Esophagus (tissue), 2 donors: Measurements from ENCODE around the gene NCAPH2. TPM values are rescaled to one million over a fixed set of nuclear protein-coding genes. Genes with fewer than 3 reads are reported as not detected.

Source experiments
- H3K27ac ChIP-seq, 2 donors: one replicate each; pipeline ENCODE4 v1.5.1; 2013; ENCODE audit warnings: low read depth in 2 of 2, mild to moderate bottlenecking in 2 of 2, inconsistent platforms in 1 of 2, low read length in 1 of 2, moderate library complexity in 1 of 2
- H3K27me3 ChIP-seq, 2 donors: one replicate each; pipeline ENCODE4 v1.6.1; 2013; ENCODE audit warnings: low read length in 2 of 2, control low read depth in 1 of 2, mild to moderate bottlenecking in 1 of 2; ENCODE audit not compliant: insufficient read depth in 2 of 2, control insufficient read depth in 1 of 2
- H3K36me3 ChIP-seq, 2 donors: one replicate each; pipeline ENCODE4 v1.6.1; 2013; ENCODE audit warnings: low read length in 1 of 2; ENCODE audit not compliant: control insufficient read depth in 2 of 2, insufficient read depth in 2 of 2
- H3K4me1 ChIP-seq, 2 donors: one replicate each; pipeline ENCODE4 v1.6.1; 2013; ENCODE audit warnings: low read length in 1 of 2; ENCODE audit not compliant: control insufficient read depth in 2 of 2, insufficient read depth in 2 of 2
- H3K4me3 ChIP-seq, 2 donors: one replicate each; pipeline ENCODE4 v1.5.1; 2013; ENCODE audit warnings: low read length in 2 of 2, mild to moderate bottlenecking in 2 of 2, low read depth in 1 of 2, moderate library complexity in 1 of 2
- H3K9me3 ChIP-seq, 2 donors: one replicate each; pipeline ENCODE4 v1.6.1; 2013; ENCODE audit warnings: mild to moderate bottlenecking in 2 of 2, low read depth in 1 of 2, low read length in 1 of 2, moderate library complexity in 1 of 2; ENCODE audit not compliant: control insufficient read depth in 2 of 2, insufficient read depth in 1 of 2
- WGBS, 2 donors: extraction: QIAGEN DNeasy Blood & Tissue Kit; methylation state at CpG; one replicate each; pipeline ENCODE4 v1.1.7; 2013; 5-methylcytosine and 5-hydroxymethylcytosine counted together
- polyA plus RNA-seq, 2 donors: library from polyadenylated mRNA; stranded (reverse); fragments of 200-250 nt; gene quantifications; one replicate each; pipeline ENCODE4 v1.2.3, GENCODE V29; 2013
- donor health status: healthy with polysubstance abuse.
- donor health status: Bipolar disorder and iron deficiency.

Gene NCAPH2
- polyA plus RNA-seq, 2 donors: 32.9 to 35.4 TPM

DNA sequence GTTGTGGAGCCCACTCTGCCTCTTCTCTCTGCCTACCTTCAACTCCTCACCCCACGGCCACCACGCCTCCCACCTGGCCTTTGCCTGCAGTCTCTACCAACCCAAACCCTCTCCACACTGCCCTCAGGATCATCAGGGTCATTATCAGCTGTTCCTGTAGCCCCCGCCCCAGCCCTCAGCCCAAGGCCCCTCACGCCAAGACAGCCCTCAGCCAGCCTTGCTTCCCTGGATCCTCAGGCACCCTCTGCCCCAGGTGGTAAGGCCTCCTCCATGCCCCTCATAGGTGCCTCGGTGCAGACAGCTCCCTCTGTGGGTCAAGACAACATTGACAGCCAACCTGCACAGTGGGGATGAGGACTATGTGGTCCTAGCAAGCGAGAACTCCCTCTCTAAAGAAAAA, 34.9 kb upstream of the NCAPH2 start:
- H3K4me3 ChIP-seq: peak overlapping the region; percentile 20 to 96
- WGBS, 2 donors: 69 to 75% methylated on average over 6 of the region's 6 CpGs
- no peak overlapping the region for H3K27ac ChIP-seq

DNA sequence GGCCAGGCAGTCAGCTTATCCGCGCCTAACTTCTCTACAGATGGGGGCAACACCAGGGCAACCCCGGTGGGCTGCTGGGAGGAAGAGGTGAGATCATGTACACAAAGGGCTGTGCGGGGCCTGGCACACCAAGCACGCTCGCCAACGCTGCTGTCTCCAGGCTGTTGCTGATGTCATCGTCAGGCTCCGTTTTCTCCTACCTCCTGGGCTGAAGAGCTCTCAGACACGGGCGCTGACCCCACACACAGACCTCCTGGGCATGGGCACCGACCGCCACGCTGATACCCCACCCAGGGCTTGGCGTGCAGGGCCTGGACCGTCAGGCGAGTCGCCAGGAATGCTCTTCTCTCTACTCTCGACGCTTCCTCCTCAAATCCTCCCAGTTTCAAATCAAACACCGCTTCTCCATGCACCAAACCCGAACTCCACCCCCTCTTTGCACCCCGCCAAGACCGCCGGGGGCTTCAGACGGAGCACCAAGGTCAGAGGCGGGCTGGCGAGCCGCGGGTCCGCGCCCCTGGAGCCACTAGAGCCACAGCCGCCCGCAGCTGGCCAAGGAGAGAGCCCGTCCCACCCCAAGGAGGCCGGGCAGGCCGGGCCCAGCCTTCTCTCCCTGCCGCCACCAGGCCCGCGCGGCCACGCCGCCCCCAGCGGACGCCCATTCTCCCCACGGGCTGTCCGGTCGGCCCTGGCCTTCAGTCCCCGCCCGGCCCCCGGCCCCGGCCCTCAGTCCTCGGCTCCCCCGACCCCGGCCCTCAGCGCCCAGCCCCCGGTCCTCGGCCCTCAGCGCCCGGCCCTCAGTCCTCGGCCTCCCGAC, 34.0 kb upstream of the NCAPH2 start:
- peak overlapping the region; percentile 85 to 96 for H3K4me3 ChIP-seq
- H3K36me3 ChIP-seq: peaks cover 0 to 3% of the 10 kb centered on the region in 2 donors
- WGBS, 2 donors: 3 to 4% methylated on average over 52 to 62 of the region's 62 CpGs
- no peaks in the 10 kb centered on the region for H3K27me3 ChIP-seq
- H3K4me1 ChIP-seq: peaks cover 30 to 50% of the 10 kb centered on the region in 2 donors
- peak overlapping the region; percentile 77 to 84 for H3K27ac ChIP-seq
- no peaks in the 10 kb centered on the region for H3K9me3 ChIP-seq

More for the DNA sequence above, 34.9 kb upstream of the NCAPH2 start:
- Histone ChIP-seq H3K27me3 (no peaks in the 10 kb centered on the region), H3K4me1 (peaks cover 30 to 51% of the 10 kb centered on the region in 2 donors), H3K36me3 (peaks cover 0 to 5% of the 10 kb centered on the region in 2 donors), H3K9me3 (no peaks in the 10 kb centered on the region)

DNA sequence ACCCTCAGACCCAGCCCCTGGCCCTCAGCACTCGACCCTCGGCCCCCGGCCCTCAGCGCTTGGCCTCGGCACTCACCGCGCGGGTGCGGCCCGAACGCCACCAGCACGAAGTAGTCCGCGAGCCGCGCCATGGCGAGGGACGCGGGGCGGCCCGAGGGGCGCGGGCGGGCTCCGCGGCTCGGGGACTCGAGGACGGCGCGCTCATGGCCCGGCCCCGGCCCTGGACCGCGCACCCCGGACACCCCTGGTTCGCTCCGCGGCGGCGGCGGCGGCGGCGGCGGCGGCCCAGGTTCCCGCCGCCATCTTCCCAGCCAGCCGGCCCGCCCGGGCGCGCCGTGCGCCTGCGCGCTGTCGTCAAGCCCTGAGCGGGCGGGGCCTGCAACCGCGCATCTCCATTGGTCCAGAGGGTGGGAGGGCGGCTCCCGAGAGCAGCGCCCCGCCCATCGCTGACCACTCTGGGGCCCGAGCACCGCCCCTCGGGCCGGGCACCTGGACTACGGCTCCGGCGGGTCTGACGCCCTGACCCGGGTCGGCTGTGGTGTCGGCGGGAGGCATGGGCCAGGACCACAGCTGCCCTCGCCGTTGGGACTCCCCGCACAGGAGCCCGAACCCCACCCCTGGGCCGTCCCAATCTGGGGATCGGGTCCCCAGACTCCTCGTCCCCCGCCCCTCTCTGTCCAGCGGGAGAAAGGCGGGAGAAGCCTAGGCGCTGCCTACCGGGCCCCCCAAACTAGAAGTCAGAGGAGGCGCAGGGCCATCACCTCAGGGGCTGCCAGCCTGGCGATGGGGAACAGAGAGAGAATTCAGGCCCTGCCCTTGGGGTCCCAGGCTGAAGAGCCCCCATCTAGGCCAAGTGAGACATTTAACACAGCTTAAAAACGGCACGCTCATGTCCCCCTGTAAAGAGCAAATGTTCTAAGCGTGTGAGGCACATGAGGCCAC, 33.0 kb upstream of the NCAPH2 start, which contains the start of gene SBF1:
Gene SBF1, minus strand, starts transcription at position 326 of the 942 bp plus-strand sequence. Its CDS starts 195 bp downstream, at position 131.
- Histone ChIP-seq H3K27ac (peak within 1 kb of the TSS; percentile 77 to 84), H3K9me3 (no peaks in the 10 kb centered on the region), H3K4me1 (peaks cover 26 to 45% of the 10 kb centered on the region in 2 donors), H3K4me3 (peak within 1 kb of the TSS; percentile 85 to 96), H3K27me3 (no peaks in the 10 kb centered on the region), H3K36me3 (peaks cover 0 to 3% of the 10 kb centered on the region in 2 donors)
- 1 to 2% methylated on average over 34 to 97 of the region's 97 CpGs for WGBS, 2 donors

DNA sequence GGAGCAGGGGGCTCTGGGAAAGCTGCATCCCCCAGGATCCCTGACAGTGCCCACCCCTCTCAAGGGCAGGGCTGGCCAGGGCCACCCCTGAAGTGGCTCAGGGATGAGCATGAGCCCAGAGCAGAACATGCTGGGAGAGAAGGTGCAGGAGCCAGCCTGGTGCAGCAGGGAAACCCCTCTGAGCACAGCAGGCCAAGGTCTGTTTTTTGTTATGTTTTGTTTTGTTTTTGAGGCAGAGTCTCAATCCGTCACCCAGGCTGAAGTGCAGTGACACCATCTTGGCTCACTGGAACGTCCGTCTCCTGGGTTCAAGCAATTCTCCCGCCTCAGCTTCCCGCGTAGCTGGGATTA, 32.4 kb upstream of the NCAPH2 start:
- H3K4me1 ChIP-seq: peaks cover 24 to 38% of the 10 kb centered on the region in 2 donors
- H3K4me3 ChIP-seq: no peak overlapping the region
- 81 to 85% methylated on average over 6 of the region's 6 CpGs for WGBS, 2 donors
- H3K27ac ChIP-seq: no peak overlapping the region
- H3K27me3 ChIP-seq: no peaks in the 10 kb centered on the region
- H3K9me3 ChIP-seq: no peaks in the 10 kb centered on the region
- peaks cover 0 to 3% of the 10 kb centered on the region in 2 donors for H3K36me3 ChIP-seq

GRCh38 chr22:50476868-50477267, 31.2 kb upstream of the NCAPH2 start:
- H3K36me3 ChIP-seq: peaks cover 0 to 3% of the 10 kb centered on the region in 2 donors
- H3K4me1 ChIP-seq: peaks cover 14 to 30% of the 10 kb centered on the region in 2 donors
- H3K9me3 ChIP-seq: no peaks in the 10 kb centered on the region
- H3K27me3 ChIP-seq: no peaks in the 10 kb centered on the region
- H3K4me3 ChIP-seq: no peak overlapping the region
- H3K27ac ChIP-seq: no peak overlapping the region
- WGBS, 2 donors: 59 to 62% methylated on average over 7 of the region's 7 CpGs

GRCh38 chr22:50477923-50478322, 30.1 kb upstream of the NCAPH2 start:
- H3K9me3 ChIP-seq: no peaks in the 10 kb centered on the region
- H3K36me3 ChIP-seq: peaks cover 0 to 3% of the 10 kb centered on the region in 2 donors
- 90 to 94% methylated on average over 12 of the region's 12 CpGs for WGBS, 2 donors
- H3K4me3 ChIP-seq: no peak overlapping the region
- no peak overlapping the region for H3K27ac ChIP-seq
- H3K27me3 ChIP-seq: no peaks in the 10 kb centered on the region
- H3K4me1 ChIP-seq: peaks cover 8 to 20% of the 10 kb centered on the region in 2 donors

DNA sequence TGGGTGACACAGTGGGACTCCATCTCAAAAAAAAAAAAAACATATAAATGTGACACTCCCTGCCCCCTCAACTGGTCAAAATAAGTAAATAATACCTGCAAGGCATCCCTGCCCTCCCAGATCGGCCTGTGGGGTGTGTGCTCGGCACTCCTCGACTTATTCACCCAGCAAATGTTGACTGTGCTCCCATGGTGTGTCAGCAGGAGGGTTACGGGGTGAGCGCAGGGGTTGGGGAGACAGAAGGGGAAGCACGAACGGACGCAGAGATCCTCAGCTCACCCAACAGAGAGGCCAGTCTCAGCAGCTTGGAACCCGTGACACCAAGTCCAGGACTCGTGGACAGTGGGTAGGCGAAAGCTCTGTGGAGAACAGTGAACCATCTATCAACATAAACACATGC, 28.3 kb upstream of the NCAPH2 start:
- WGBS, 2 donors: 64 to 73% methylated on average over 11 of the region's 11 CpGs

DNA sequence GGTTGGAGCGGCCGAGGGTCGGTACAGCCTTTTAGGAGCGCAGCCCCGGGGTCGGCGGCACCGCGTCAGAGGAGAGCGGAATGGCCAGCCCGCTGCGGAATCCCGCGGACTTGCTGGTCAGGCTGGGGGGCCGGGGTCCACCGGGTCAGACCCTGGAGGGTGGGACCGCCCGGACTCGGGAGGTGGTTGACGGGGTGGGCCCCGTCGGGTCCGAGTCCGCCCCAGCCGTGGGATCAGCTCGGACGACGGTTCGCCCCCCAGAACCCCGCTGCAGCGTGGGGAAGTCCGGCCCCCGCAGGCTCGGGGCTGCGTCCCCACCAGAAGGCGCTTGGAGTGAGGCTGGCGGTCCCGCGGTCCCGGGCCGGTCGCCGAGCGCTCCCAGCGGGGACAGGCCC, 27.0 kb upstream of the NCAPH2 start:
- H3K27me3 ChIP-seq: no peaks in the 10 kb centered on the region
- peaks cover 0 to 11% of the 10 kb centered on the region in 2 donors for H3K4me1 ChIP-seq
- 3 to 7% methylated on average over 36 to 45 of the region's 45 CpGs for WGBS, 2 donors

More for the DNA sequence above, 28.3 kb upstream of the NCAPH2 start:
- Histone ChIP-seq H3K9me3 (no peaks in the 10 kb centered on the region), H3K27ac (no peak overlapping the region), H3K36me3 (peaks cover 0 to 1% of the 10 kb centered on the region in 2 donors), H3K27me3 (no peaks in the 10 kb centered on the region), H3K4me1 (peaks cover 0 to 12% of the 10 kb centered on the region in 2 donors), H3K4me3 (no peak overlapping the region)

DNA sequence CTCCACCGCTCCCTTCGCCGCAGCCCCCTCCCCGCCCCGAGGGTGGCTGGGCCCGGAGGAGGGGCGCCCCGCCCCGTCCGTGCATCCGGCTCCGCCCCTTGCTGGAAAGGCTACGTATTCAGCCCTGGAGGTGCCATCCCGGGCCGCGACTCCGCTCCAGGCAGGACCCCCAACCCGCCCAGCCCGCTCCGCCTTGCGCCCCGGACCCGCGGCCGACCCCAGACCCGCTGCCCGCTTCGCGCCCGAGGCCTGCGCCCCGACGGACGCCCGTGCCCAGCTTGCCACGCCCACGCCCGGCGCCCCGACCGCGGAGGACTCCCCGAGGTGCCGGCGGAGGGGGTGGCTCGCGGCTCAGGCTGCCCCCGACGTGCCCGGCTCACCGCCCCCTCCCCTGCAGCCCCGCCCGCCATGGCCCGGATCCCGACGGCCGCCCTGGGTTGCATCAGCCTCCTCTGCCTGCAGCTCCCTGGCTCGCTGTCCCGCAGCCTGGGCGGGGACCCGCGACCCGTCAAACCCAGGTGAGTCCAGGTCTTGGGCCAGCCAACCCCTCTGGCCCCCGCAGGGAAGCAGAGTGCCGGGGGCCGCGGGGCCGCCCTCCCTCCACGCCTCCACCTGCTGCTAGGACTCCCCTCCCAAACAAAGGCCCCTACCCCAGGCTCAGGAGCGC, 26.5 kb upstream of the NCAPH2 start, which contains the start of gene ADM2:
Gene ADM2, plus strand, starts transcription at position 104 of the 667 bp plus-strand sequence. Its CDS starts 305 bp downstream, at position 409.
- 3 to 4% methylated on average over 36 to 70 of the region's 70 CpGs for WGBS, 2 donors
- Histone ChIP-seq H3K27me3 (no peaks in the 10 kb centered on the region), H3K36me3 (peaks cover 0 to 1% of the 10 kb centered on the region in 2 donors), H3K27ac (no peak within 1 kb of the TSS), H3K9me3 (no peaks in the 10 kb centered on the region), H3K4me1 (peaks cover 0 to 12% of the 10 kb centered on the region in 2 donors), H3K4me3 (peak within 1 kb of the TSS; percentile 61 to 62)

More for the DNA sequence above, 27.0 kb upstream of the NCAPH2 start:
- no peak overlapping the region for H3K27ac ChIP-seq
- peak overlapping the region; percentile 61 to 62 for H3K4me3 ChIP-seq
- H3K9me3 ChIP-seq: no peaks in the 10 kb centered on the region
- peaks cover 0 to 1% of the 10 kb centered on the region in 2 donors for H3K36me3 ChIP-seq
